GM23338 (cell line): ENCODE data around the gene NR5A2. TPM values are rescaled to one million over a fixed set of nuclear protein-coding genes. Genes with fewer than 3 reads are reported as not detected.

Experiments
- ATAC-seq: fragments of 200-7000 bp; cut with Tn5 transposase; 3 replicates; pipeline ENCODE4 v1.9.1; 2020
- DNase-seq: peaks from one replicate; pipeline ENCODE4 v3.0.0-alpha.2; 2015; ENCODE audit warnings: low spot score
- H2AFZ ChIP-seq: fragments of 200-600 bp; sonication (generic); 2 replicates; pipeline ENCODE4 v1.8.0; 2016; ENCODE audit warnings: antibody characterized with exemption, mild to moderate bottlenecking, moderate library complexity
- H3F3A ChIP-seq: fragments of 200-600 bp; sonication (generic); replicated peaks from 2 replicates; pipeline ENCODE4 v1.8.0; 2017; ENCODE audit warnings: antibody characterized with exemption, mixed run types, low read depth
- H3K27ac ChIP-seq: fragments of 200-600 bp; sonication (generic); 2 replicates; pipeline ENCODE4 v1.6.1; 2016; ENCODE audit warnings: low read depth
- H3K27me3 ChIP-seq: fragments of 200-600 bp; sonication (generic); 2 replicates; pipeline ENCODE4 v1.8.0; 2016; ENCODE audit warnings: mild to moderate bottlenecking, mixed run types, moderate library complexity; ENCODE audit not compliant: insufficient read depth
- H3K36me3 ChIP-seq: fragments of 200-600 bp; sonication (generic); 2 replicates; pipeline ENCODE4 v1.8.0; 2016; ENCODE audit warnings: mild to moderate bottlenecking; ENCODE audit not compliant: insufficient read depth
- H3K4me1 ChIP-seq: fragments of 200-600 bp; sonication (generic); 2 replicates; pipeline ENCODE4 v1.8.0; 2016; ENCODE audit warnings: mild to moderate bottlenecking, moderate library complexity; ENCODE audit not compliant: insufficient read depth
- H3K4me2 ChIP-seq: fragments of 200-600 bp; sonication (generic); 2 replicates; pipeline ENCODE4 v1.7.1; 2017; ENCODE audit warnings: mixed run types
- H3K4me3 ChIP-seq: fragments of 200-600 bp; sonication (generic); 2 replicates; pipeline ENCODE4 v1.6.1; 2016; ENCODE audit warnings: mixed run types
- H3K79me2 ChIP-seq: fragments of 200-600 bp; sonication (generic); replicated peaks from 2 replicates; pipeline ENCODE4 v1.8.0; 2017; ENCODE audit warnings: mild to moderate bottlenecking; ENCODE audit not compliant: insufficient read depth
- H3K9me2 ChIP-seq: fragments of 200-600 bp; sonication (generic); 2 replicates; pipeline ENCODE4 v1.8.0; 2017; ENCODE audit not compliant: insufficient read depth
- H4K20me1 ChIP-seq: fragments of 200-600 bp; sonication (generic); replicated peaks from 2 replicates; pipeline ENCODE4 v1.8.0; 2017; ENCODE audit warnings: mild to moderate bottlenecking; ENCODE audit not compliant: insufficient read depth
- H3K27ac Mint-ChIP-seq: 2 replicates; pipeline ENCODE4 v1.8.0; 2020; ENCODE audit warnings: inconsistent platforms, mild to moderate bottlenecking, moderate library complexity, mixed read lengths
- H3K27me3 Mint-ChIP-seq: 3 replicates; pipeline ENCODE4 v1.8.0; 2022; ENCODE audit warnings: low read depth, mild to moderate bottlenecking, moderate library complexity, mixed read lengths, inconsistent platforms; ENCODE audit not compliant: insufficient read depth, poor library complexity
- H3K36me3 Mint-ChIP-seq: 3 replicates; pipeline ENCODE4 v1.8.0; 2021; ENCODE audit warnings: low read depth, mild to moderate bottlenecking, inconsistent platforms, moderate library complexity, mixed read lengths
- H3K4me1 Mint-ChIP-seq: 3 replicates; pipeline ENCODE4 v1.8.0; 2020; ENCODE audit warnings: mild to moderate bottlenecking, inconsistent platforms, mixed read lengths
- H3K4me3 Mint-ChIP-seq: 3 replicates; pipeline ENCODE4 v1.8.0; 2021; ENCODE audit warnings: moderate library complexity, mild to moderate bottlenecking, inconsistent platforms, mixed read lengths
- H3K9me3 Mint-ChIP-seq: 3 replicates; pipeline ENCODE4 v1.8.0; 2020; ENCODE audit warnings: moderate library complexity, mild to moderate bottlenecking, inconsistent platforms, mixed read lengths
- EZH2phosphoT487 ChIP-seq: fragments of 200-600 bp; sonication (generic); IDR thresholded peaks from one replicate; pipeline ENCODE4 v1.8.1; 2018; ENCODE audit warnings: antibody characterized with exemption; ENCODE audit not compliant: unreplicated experiment
- POLR2AphosphoS5 ChIP-seq: IDR thresholded peaks from 2 replicates; pipeline ENCODE4 v1.6.1; 2016; ENCODE audit warnings: antibody characterized with exemption, low read depth
- ZNF114 ChIP-seq: fragments of 250-450 bp; sonication (Bioruptor Pico); IDR thresholded peaks from 2 replicates; pipeline ENCODE4 v1.5.0; 2020; ENCODE audit warnings: mild to moderate bottlenecking, moderate library complexity
- ZNF462 ChIP-seq: fragments of 250-450 bp; sonication (Bioruptor Pico); IDR thresholded peaks from 2 replicates; pipeline ENCODE4 v1.5.0; 2020; ENCODE audit warnings: mild to moderate bottlenecking, moderate library complexity
- polyA plus RNA-seq: library from polyadenylated mRNA; unstranded; fragments of >200 nt; fragmentation: Nextera tagmentation; extraction: Ambion mirVana; gene quantifications from 2 replicates; pipeline ENCODE4 v1.2.1, GENCODE V29; 2016
- total RNA-seq: library from RNA; depleted of rRNA; stranded (reverse); fragments of >200 nt; shearing (Covaris generic); gene quantifications from 2 replicates; pipeline ENCODE4 v1.2.3, GENCODE V29; 2014
- TF ChIP-seq, protein P1 (sequence below): IDR thresholded peaks from one replicate; pipeline ENCODE4 v1.6.1; 2018; ENCODE audit warnings: antibody characterized with exemption; ENCODE audit not compliant: unreplicated experiment
- TF ChIP-seq, protein P2 (sequence below): IDR thresholded peaks from 2 replicates; pipeline ENCODE4 v1.6.1; 2016; ENCODE audit warnings: antibody characterized with exemption
- TF ChIP-seq, protein P3 (sequence below), 2 experiments: fragments of 200-600 bp in 1 of 2; sonication (generic) in 1 of 2; conservative IDR thresholded peaks; 2 replicates each; pipeline versions ENCODE4 v1.5.1 to v1.6.1; 2016 to 2017; ENCODE audit warnings: antibody characterized with exemption in 2 of 2, low read depth in 2 of 2, mild to moderate bottlenecking in 2 of 2, moderate library complexity in 1 of 2

The NR5A2 gene
- total and polyA plus RNA-seq, 2 experiments from 2014 or later = 4.4 to 13.1 TPM

DNA sequence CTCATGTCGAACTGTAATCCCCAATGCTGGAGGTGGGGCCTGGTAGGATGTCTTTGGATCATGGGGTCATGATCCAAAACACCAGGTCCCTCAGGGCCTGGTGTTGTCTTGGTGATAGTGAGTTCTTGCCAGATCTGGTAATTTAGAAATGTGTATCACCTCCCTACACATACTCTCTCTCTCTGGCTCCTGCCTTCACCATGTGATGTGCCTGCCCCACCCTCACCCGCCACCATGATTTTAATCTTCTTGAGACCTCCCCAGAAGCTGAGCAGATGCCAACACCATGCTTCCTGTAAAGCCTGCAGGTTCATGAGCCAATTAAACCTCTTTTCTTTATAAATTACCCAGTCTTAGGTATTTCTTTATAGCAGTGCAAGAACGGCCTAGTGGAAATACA lies 136.4 kb downstream of the NR5A2 start (continued):
- TF ChIP-seq, protein P1, sequence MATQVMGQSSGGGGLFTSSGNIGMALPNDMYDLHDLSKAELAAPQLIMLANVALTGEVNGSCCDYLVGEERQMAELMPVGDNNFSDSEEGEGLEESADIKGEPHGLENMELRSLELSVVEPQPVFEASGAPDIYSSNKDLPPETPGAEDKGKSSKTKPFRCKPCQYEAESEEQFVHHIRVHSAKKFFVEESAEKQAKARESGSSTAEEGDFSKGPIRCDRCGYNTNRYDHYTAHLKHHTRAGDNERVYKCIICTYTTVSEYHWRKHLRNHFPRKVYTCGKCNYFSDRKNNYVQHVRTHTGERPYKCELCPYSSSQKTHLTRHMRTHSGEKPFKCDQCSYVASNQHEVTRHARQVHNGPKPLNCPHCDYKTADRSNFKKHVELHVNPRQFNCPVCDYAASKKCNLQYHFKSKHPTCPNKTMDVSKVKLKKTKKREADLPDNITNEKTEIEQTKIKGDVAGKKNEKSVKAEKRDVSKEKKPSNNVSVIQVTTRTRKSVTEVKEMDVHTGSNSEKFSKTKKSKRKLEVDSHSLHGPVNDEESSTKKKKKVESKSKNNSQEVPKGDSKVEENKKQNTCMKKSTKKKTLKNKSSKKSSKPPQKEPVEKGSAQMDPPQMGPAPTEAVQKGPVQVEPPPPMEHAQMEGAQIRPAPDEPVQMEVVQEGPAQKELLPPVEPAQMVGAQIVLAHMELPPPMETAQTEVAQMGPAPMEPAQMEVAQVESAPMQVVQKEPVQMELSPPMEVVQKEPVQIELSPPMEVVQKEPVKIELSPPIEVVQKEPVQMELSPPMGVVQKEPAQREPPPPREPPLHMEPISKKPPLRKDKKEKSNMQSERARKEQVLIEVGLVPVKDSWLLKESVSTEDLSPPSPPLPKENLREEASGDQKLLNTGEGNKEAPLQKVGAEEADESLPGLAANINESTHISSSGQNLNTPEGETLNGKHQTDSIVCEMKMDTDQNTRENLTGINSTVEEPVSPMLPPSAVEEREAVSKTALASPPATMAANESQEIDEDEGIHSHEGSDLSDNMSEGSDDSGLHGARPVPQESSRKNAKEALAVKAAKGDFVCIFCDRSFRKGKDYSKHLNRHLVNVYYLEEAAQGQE = no peak

DNA sequence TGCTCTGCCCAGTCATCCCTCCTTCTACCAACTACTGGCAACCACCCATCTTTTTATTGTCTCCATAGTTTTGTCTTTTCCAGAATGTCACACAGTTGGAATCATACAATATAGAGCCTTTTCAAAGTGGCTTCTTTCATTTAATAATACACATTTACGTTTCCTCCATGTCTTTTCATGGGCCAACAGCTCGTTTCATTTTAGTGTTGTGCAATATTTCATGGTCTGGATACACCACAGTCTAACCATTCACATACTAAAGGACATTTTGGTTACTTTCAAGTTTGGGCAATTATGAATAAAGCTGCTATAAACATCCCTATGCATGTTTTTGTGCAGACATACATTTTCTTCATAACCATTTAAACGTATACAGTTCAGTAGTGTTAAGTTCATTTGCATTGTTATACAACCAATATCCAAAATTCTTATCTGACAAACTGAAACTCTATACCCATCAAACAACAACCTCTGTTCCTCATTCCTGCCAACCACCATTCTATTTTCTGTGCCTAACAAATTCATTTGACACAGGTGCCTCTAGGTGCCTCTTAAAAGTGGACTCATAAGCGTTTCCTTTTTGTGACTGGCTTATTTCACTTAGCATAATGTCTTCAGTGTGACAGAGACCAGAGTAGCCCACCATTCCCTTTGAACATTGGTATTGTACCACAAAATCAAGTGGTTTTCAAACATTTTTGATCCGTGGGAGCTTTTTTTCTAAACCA lies 138.1 kb downstream of the NR5A2 start:
- H3K27me3 Mint-ChIP-seq = no peaks in the 10 kb centered on the region
- Histone ChIP-seq H3K79me2 (no peaks in the 10 kb centered on the region), H2AFZ (no peak overlapping the region), H3K4me1 (peaks cover 6% of the 10 kb centered on the region; the same call in 1 of the 2 replicates), H3K9me2 (no peaks in the 10 kb centered on the region), H3K4me2 (no peak overlapping the region), H4K20me1 (0 out of 2 replicates have a peak, but pooled peaks cover 2% of the 10 kb centered on the region), H3F3A (no peaks in the 10 kb centered on the region), H3K27ac (no peak overlapping the region), H3K36me3 (no peaks in the 10 kb centered on the region), H3K4me3 (no peak overlapping the region), H3K27me3 (no peaks in the 10 kb centered on the region)
- no peak overlapping the region for H3K4me3 Mint-ChIP-seq
- no peak overlapping the region for H3K27ac Mint-ChIP-seq
- no peaks in the 10 kb centered on the region for H3K36me3 Mint-ChIP-seq
- no peaks in the 10 kb centered on the region for H3K9me3 Mint-ChIP-seq
- no peak for ATAC-seq
- H3K4me1 Mint-ChIP-seq = peaks cover 10% of the 10 kb centered on the region
- no peak for DNase-seq
- TF ChIP-seq, protein P2, sequence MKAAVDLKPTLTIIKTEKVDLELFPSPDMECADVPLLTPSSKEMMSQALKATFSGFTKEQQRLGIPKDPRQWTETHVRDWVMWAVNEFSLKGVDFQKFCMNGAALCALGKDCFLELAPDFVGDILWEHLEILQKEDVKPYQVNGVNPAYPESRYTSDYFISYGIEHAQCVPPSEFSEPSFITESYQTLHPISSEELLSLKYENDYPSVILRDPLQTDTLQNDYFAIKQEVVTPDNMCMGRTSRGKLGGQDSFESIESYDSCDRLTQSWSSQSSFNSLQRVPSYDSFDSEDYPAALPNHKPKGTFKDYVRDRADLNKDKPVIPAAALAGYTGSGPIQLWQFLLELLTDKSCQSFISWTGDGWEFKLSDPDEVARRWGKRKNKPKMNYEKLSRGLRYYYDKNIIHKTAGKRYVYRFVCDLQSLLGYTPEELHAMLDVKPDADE = no peak
- TF ChIP-seq ZNF114 (no peak), EZH2phosphoT487 (no peak), ZNF462 (CRISPR knock-in tag) (no peak), POLR2AphosphoS5 (no peak)
- TF ChIP-seq, protein P1 = no peak
- TF ChIP-seq, protein P3, sequence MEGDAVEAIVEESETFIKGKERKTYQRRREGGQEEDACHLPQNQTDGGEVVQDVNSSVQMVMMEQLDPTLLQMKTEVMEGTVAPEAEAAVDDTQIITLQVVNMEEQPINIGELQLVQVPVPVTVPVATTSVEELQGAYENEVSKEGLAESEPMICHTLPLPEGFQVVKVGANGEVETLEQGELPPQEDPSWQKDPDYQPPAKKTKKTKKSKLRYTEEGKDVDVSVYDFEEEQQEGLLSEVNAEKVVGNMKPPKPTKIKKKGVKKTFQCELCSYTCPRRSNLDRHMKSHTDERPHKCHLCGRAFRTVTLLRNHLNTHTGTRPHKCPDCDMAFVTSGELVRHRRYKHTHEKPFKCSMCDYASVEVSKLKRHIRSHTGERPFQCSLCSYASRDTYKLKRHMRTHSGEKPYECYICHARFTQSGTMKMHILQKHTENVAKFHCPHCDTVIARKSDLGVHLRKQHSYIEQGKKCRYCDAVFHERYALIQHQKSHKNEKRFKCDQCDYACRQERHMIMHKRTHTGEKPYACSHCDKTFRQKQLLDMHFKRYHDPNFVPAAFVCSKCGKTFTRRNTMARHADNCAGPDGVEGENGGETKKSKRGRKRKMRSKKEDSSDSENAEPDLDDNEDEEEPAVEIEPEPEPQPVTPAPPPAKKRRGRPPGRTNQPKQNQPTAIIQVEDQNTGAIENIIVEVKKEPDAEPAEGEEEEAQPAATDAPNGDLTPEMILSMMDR (conservative IDR thresholded peaks at IDR 0.05; ENCODE audit: low read depth in 2 of 2) = no peak
